ENCODE results near the gene ELP1.
A peak's percentile ranks its signal among the peaks of the same experiment; 100 is the strongest.
"Not testable (repeated sequence)": the region's sequence is repeated elsewhere in the genome, so short reads cannot be mapped to it uniquely, and the experiment has no call there.

Gene ELP1, protein sequence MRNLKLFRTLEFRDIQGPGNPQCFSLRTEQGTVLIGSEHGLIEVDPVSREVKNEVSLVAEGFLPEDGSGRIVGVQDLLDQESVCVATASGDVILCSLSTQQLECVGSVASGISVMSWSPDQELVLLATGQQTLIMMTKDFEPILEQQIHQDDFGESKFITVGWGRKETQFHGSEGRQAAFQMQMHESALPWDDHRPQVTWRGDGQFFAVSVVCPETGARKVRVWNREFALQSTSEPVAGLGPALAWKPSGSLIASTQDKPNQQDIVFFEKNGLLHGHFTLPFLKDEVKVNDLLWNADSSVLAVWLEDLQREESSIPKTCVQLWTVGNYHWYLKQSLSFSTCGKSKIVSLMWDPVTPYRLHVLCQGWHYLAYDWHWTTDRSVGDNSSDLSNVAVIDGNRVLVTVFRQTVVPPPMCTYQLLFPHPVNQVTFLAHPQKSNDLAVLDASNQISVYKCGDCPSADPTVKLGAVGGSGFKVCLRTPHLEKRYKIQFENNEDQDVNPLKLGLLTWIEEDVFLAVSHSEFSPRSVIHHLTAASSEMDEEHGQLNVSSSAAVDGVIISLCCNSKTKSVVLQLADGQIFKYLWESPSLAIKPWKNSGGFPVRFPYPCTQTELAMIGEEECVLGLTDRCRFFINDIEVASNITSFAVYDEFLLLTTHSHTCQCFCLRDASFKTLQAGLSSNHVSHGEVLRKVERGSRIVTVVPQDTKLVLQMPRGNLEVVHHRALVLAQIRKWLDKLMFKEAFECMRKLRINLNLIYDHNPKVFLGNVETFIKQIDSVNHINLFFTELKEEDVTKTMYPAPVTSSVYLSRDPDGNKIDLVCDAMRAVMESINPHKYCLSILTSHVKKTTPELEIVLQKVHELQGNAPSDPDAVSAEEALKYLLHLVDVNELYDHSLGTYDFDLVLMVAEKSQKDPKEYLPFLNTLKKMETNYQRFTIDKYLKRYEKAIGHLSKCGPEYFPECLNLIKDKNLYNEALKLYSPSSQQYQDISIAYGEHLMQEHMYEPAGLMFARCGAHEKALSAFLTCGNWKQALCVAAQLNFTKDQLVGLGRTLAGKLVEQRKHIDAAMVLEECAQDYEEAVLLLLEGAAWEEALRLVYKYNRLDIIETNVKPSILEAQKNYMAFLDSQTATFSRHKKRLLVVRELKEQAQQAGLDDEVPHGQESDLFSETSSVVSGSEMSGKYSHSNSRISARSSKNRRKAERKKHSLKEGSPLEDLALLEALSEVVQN (N-terminal part only)

DNA sequence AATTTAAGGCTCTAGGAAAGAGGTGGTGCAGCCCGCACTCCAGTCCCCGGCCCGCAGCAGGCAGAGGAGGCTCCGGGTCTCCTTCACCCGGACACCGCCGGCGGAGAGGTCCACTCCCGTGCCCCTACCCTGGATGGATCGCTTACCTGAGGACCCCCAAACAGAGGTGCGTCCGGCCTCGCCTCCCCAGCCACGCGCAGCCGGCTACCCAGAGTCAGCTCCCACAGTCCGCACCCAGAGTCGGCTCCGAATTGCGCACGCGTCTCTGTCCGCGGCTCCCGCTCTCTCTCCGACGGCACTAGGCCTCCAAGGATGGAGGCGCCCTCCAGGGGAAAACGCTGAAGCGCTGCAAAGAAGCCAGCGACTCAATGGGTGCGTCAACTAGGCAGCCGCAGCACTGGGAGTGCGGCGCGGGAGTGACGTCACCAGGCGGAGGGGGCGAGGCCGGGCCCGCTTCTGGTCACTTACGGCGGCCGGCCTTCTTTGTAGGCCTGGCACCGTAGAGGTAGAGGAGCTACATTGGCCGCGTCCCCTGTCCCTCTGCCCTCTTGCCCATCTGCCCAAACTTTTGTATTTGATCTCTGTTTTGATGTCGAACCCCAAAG, at the start of gene ELP1:
Gene ELP1 (minus strand): TSS at position 407 of the 605 bp plus-strand sequence. CDS start 2,978 bp downstream, outside the sequence.
- DNase-seq = peak; percentile 93

DNA sequence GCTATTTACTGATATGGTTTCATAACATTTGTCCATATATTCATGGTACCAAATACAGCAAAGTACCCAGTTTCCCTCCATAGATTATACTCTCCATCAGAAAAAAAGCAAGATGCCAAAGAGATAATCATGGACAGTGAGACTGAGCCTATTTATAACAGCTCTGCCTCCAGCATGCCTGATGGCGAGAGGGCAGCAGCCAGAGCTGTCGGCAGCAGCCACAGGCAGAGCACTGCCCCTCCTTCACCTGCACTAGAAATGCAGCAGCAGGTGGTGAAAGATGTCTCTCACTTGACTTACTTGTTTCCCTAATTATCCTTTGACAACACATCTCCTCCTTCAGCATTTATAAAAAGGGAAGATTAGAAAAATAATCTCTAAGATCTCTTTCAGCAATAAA, 47.0 kb upstream of the ELP1 start:
- no peak for DNase-seq

DNA sequence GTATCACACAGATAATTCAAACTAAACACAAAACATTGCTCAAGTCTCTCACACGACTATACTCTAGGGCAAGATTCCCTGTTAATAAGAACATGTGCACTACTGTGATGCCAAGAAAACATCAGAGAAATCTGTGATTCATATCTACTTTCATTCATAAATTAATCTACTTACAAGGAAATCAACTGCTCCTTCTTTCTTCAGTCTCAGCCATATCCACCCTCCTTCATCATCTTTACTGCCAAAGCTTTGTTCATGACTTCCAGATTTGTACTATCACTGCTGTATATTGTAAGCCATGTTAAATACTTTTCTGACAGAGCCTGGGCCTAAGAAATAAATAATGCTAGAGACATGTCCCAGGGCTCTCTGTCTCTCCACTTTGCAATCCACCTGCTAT, 44.3 kb upstream of the ELP1 start:
- no peak for DNase-seq

DNA sequence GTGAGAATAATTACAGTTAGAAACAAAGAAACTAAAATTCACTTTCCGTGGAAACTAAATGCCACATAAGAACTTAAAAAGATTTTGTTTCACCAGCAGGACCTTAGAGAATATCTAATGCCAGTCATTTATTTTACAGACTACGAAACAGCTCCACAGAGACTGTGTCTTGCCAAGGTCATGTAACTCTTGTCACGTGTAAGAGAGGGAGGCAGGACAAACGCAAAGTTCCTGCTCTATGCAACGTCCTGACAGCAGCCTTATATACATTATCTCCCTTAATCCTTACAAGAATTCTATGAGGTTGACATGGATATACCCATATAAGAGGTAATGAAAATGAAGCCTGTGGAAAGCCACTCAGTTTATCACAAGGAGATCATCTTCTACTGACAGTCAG, 40.0 kb upstream of the ELP1 start:
- no peak for DNase-seq

DNA sequence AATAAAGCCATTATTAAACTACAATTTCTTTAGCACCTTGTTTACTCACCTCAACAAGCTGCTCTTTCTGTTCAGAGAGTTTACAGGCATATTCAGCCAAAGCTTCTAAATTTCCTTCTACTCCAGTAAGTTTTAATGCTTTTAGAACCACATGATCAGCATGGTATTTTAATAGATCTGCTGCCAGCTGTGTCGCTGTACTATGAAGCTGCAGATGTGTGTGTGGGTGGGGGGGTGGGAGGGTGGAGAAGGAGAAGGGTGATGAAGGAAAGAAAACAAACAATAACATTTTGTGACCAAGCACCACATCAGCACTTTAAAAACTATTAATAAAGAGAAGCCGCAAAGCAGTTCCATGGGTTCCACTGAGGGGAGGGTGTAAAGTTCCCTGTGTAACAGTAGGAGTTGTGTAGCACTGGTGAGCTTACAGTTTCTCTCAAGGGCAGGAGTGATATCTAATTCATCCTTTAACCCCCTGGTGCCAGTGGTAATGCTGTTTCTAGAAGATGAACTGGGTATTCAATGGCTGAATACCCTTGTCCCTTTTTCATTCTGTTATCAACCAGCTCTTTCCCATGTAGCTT, 38.8 kb upstream of the ELP1 start:
- no peak for DNase-seq

DNA sequence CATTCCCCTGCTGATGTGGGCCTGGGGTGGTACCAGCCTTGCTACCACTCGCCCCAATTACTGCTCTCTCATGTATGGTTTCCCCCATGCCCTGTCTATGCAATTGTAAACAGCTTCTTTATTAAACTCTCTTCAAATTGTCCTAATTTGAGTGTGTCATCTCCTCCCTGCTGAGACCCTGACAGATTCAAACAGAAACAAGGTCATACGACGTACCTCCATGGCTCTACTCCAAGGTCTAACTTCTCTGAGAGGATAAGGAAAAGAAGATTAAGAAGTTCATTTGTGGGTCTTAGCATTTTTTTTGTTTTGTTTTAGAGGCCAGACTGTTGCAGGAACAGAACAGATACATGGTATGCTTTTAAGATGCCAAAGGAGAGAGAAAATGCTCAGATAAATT, 38.3 kb upstream of the ELP1 start:
- DNase-seq = no peak

DNA sequence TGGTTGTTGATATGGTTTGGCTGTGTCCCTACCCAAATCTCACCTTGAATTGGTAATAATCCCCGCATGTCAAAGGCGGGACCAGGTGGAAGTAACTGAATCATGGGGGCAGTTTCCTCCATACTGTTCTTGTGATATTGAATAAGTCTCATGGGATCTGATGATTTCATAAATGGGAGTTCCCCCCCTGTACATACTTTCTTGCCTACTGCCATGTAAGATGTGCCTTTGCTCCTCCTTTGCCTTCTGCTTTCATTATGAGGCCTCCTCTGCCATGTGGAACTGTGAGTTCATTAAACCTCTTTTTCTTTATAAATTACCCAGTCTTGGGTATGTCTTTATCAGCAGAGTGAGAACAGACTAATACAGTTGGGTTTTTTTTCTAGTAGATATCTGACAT, 37.5 kb upstream of the ELP1 start:
- DNase-seq = not testable (repeated sequence)

DNA sequence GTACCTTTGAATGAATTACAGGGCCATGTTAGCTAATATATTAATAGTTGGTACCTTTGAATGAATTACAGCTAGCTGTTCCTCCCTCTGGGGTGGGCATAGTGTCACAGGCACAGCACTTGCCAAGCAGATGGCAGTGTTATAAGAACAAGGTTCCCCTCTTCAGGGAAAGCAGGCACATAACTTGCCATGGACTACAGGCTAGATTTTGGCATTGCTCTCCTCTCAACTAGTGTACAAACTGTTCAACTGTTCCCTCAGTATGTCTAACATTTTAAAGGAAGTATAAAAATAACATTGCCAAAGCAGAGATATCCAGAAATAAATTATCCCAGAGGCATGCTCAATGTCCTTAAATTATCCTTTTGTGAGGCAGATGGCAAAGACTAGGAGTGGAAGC, 34.0 kb upstream of the ELP1 start:
- no peak for DNase-seq

DNA sequence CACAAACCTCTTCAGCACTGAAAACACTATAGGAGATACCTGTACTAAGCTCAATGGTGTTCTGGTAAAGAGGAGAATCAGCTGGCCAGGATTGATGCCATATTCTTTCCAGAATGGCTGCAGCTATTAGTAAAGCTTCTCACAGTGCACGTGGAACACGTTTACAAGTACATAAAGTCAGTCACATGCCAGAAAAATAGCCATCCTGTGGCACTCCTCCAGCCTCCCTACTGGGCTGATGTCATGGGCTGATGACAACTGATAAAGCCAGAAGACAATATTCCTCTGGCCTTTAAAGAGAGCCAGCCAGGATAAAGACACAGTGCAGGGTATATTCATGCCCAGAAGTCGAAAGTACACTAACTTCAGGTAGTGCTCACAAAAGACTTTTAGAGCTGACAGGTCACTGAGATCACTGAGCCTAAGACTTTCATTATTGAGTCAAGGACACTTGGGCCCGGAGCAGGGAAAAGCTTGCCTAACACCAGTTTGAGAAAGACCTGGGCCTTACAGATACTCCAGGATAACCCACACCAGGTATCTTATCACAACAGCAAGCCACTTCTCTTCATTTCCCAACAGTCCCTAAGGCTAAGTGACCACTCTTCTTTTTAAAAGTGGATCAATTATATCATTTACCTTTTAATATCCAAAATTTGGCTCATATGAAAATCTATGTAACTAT, 29.7 kb upstream of the ELP1 start:
- no peak for DNase-seq

DNA sequence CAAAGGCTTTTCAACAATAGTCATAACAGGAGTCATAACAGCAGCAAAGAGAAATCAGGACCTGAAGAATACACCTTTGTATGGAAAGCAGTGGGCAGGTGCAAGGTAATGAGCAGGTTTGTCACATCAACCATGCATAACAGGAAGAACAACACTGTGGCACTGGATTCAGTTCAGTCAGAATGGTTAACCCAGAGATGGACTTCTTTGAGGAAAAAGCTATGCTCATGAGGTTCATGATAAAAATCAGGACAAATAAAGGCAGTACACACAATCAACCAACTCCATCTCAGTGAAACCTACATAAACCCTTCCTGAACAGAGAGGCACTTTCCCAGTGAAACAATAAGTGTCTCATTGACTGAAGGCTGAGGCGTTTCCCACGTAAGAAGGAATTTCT, 27.2 kb upstream of the ELP1 start:
- DNase-seq = no peak

DNA sequence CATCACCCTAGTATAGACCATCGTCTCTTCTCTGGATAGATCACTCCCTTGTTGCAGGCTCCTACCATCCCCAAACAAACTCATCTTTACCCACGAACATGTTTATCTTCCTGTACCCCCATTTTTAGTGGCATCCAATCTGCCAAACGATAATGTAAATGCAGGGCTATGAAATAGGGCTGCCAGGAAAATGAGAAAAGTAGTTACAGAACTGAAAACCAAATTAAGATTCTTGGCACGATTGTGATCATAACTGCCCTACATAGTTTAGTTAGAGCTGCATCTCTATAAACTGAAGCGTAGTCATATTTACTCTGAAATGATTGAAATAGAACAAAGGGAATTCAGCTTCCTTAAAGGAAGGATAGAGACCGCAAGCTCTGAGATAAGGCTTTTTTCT, 26.4 kb upstream of the ELP1 start:
- DNase-seq = no peak

DNA sequence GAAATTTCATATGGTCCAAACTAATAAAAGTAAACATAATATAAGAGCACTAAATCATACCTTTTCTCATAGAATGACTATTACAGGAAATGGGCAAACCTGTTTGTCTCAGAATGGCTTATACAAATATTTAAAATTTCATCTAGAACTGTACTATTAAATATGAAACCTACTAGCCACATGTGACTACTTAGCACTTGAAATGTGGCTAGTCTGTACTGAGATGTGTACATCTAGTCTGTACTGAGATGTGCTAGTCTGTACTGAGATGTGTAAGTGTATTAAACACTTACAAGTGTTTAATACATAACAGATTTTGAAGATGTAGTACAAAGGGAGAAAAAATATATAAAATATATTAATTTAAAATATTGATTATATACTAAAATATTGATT, 22.7 kb upstream of the ELP1 start:
- no peak for DNase-seq

DNA sequence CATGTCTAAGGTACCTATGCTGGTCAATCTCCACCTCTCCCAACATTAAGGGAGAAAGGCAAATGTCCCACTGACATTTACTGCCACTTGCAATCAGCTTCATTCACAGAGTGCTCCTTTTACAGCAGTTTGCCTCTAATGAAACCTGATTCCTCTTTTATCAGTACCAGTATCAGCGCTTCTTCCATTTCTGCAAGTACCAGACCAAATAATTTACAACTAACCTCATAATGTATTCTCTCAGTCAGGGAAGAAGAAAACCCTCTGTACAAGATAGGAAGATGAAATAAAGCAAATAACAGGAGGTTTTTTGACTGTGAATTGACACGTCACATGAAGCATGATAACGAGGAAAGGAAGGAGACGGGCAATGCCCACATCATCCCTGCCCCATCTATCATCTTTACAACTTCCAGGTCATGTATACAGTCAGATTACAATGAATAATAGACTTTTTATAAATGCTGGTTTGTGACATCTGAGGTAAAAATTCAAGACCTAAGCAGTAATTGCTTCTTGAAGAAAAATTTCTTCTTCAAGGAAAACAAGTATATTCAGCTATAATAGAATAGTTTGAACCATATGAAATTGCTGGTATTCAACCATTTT, 22.2 kb upstream of the ELP1 start:
- no peak for DNase-seq

DNA sequence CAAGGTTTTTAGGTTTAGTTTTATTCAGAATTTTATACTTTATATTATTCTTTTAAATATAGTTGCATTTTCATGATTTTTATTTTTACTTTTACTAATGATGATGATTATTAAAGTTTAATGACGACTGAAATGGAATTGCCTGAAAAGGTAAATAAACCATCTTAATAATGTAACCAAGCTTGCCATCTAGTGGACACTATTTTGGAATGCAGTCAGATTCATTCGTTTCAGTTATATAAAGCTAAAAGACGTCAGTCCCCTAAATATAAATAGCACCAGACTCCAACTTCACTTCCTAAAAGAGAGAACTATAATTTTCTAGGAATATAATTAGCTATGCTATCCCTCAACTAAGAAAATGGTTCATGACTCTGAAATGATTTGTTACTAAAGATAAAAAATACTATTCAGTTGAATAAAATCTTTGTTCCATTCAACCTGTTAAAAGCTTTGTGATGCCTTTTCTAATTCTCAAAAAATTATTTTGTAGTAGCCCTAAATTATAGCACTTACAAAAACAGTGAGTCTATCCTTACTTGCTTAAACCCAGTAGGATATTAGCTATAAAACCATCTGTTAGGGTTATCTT, 20.2 kb upstream of the ELP1 start:
- DNase-seq = peak; percentile 55

DNA sequence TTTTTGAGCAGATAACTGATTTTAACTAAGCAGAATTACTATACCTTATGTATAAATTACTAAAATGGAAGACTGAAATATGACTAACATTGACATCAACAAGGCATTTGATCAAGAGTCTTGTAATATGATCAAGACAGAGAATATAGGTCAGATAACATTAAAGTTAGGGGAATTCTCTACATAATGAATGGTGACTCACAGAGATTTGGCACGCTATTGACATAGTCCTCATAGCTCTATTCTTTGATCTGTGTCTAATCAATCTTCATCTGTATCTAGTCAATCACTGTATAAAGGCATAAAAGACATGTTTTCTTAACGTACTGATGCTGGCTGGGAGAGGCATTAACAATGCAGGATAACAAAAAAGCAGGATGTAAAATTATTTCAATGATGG, 17.7 kb upstream of the ELP1 start:
- DNase-seq = no peak

DNA sequence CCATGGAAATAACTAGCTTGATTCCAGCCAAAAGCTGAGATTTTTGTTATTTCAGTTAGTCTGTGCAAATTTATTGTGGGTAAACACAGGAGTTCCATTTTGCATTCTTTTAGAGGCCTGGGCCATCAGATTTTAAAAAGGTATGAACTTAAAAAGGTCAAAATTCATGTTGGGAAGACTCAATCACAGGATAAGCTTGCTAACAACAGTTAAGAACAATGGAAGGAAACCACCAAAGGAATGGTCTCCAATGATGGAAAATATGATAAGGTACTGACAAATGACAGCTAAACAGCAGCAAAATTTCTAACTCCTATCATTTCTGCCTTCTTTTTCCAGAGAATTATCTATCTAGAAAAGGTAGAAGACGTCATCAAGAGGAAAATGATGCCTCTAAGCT, 16.2 kb upstream of the ELP1 start:
- DNase-seq = no peak

DNA sequence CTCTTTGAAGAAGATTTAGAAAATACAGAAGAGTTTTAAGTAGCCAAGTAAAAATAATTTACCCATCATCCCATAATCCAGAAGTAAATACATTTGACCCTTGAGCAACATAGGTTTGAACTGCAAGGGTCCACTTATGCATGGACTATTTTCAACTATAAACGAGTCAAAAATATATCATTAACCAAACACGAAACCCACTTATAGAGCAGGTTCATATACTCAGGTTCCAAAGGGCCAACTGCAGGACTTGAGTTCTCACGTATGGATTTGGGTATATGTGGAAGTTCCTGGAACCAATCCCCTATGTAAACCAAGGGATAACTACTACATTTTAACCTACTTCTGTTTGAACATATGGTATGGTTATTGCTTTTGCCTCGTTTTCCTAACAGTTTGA, 6.1 kb upstream of the ELP1 start:
- DNase-seq = no peak

DNA sequence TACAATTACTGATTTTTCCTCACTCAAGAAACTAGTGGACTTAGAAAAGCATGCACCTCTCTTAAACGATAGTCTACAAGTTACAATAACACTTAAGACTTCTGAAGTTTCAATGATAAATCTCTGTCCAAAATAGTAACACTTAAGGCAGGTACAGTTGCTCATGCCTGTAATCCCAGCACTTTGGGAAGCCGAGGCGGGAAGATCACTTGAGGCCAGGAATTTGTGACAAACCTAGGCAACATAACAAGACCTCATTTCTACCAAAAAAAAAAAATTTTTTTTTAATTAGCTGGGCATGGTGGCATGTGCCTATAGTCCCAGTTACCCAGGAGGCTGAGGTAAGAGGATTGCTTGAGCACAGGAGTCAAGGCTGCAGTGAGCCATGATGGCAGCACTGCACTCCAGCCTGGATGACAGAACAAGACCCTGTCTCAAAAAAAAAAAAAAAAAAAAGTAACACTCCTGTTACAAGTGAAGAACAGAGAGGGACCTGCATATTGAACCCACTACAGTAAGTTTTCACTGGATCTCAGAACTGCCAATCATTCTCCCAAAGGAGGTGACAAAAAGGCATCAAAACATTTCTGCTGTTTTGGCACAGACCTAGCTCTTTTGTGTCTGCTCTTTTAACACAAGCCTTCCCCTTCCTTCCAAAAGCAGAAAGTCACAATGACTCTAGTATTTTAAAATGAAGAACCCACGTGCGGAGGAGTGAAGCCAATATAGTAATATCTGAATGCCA, 3.8 kb upstream of the ELP1 start:
- DNase-seq = no peak

DNA sequence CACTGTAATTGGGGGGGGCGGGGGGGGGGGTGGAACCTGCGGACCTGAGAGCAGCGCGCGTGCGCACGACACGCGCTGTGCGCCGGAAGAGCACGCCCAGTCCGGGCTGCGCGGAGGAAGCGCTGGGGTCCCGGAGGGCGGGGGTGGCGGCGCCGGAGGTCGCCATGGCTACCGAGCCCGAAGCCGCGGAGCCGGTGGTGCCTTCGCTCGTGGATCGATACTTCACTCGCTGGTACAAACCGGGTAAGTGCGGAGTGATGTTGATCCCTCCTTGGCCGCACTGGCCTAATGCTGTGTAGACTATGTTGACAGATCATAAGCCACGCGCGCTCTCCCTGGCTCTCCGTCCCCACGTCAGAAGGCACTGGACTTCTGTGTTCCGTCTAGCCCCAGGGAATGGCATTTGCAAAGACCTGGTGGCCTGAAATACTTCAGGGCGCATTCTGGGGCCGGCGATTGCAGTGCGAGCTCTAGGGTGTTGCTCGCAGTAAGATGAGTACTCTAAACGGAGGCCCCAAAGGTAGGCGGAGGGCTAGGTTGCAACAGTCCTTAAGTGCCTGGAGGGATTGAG, 484 bp upstream of the ELP1 start, which contains the start of gene ABITRAM:
Gene ABITRAM (plus strand): TSS at position 78 of the 571 bp plus-strand sequence. CDS start 87 bp downstream, at position 165.
- peak; percentile 83 for DNase-seq

DNA sequence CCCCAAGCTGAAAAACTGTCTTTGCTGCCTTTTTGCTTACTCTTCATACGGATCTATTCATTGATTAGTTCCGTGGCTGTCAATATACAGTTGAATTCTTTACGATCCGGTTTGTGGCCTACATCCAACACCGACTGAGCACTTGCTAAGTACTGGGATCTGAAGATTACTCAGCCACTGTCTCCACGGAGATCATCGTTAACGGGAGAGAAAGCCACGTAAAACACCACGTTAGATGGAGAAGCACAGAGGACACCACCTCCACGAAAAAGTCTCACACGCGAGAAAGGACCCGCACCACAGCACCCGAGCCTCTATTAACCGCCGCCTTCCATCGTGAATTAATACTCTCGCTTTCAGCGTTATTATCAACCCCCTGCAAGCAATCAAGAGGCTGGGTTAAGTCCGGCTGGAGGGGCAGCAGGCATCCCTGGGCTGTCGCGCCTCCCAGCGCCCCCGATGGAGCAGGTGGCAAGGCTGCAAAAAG, 650 bp downstream of the ELP1 start:
- no peak for DNase-seq

Data from CD4-positive, alpha-beta T cell treated with Interleukin-17A for 1 hour (primary cell).